GM12878 (cell line): Measurements from ENCODE around the gene PDE6D.

Experiments used
- CBX5 ChIP-seq: sonication (generic); IDR thresholded peaks from 2 replicates; pipeline ENCODE4 v1.6.1; 2016; ENCODE audit warnings: low read depth, moderate library complexity, mild to moderate bottlenecking, inconsistent platforms
- EGR1 ChIP-seq, 2 experiments: IDR thresholded peaks; 1 replicate in 1 of 2; 2 replicates in 1 of 2; pipeline ENCODE4 v1.6.1; 2011 to 2012; ENCODE audit warnings: low read depth in 2 of 2, low read length in 2 of 2, borderline replicate concordance in 1 of 2, mild to moderate bottlenecking in 1 of 2, moderate library complexity in 1 of 2
- EP300 ChIP-seq, 2 experiments: fragments of 150-350 bp in 1 of 2; IDR thresholded peaks; 2 replicates each; pipeline ENCODE4 v1.6.1; 2011 to 2012; ENCODE audit warnings: low read depth in 2 of 2, low read length in 2 of 2, borderline replicate concordance in 1 of 2, improper control_type of control experiment in 1 of 2, inconsistent platforms in 1 of 2; ENCODE audit not compliant: control insufficient read depth in 1 of 2
- MYB ChIP-seq: fragments of 150-350 bp; IDR thresholded peaks from 2 replicates; pipeline ENCODE4 v1.6.1; 2014; ENCODE audit warnings: mild to moderate bottlenecking, low read depth, low read length, borderline replicate concordance
- NR2C1 ChIP-seq: fragments of 450-650 bp; IDR thresholded peaks from 2 replicates; pipeline ENCODE4 v1.6.1; 2017; ENCODE audit warnings: antibody characterized with exemption, mild to moderate bottlenecking, moderate library complexity
- NRF1 ChIP-seq: conservative IDR thresholded peaks from 2 replicates; pipeline ENCODE4 v1.6.1; 2011; ENCODE audit warnings: mild to moderate bottlenecking, low read depth, low read length, improper control_type of control experiment
- POLR2A ChIP-seq: IDR thresholded peaks from 2 replicates; pipeline ENCODE4 v1.6.1; 2011; ENCODE audit warnings: low read depth, mild to moderate bottlenecking, low read length
- SUZ12 ChIP-seq: fragments of 200-600 bp; sonication (generic); IDR thresholded peaks from one replicate; pipeline ENCODE4 v1.6.1; 2018; ENCODE audit warnings: antibody characterized with exemption, mild to moderate bottlenecking; ENCODE audit not compliant: unreplicated experiment
- TF ChIP-seq, protein P1 (sequence below): IDR thresholded peaks from 2 replicates; pipeline ENCODE4 v1.6.1; 2012; ENCODE audit warnings: low read length, inconsistent platforms
- TF ChIP-seq, protein P2 (sequence below), 3 experiments: IDR thresholded peaks in 2 of 3; conservative IDR thresholded peaks in 1 of 3; 2 replicates each; pipeline ENCODE4 v1.5.1; 2011; ENCODE audit warnings: low read depth in 3 of 3, low read length in 3 of 3, mild to moderate bottlenecking in 3 of 3, control low read depth in 2 of 3, moderate library complexity in 2 of 3, inconsistent platforms in 1 of 3, mixed read lengths in 1 of 3; ENCODE audit not compliant: control insufficient read depth in 2 of 3, insufficient read depth in 1 of 3; ENCODE audit errors: extremely low read depth in 1 of 3

DNA sequence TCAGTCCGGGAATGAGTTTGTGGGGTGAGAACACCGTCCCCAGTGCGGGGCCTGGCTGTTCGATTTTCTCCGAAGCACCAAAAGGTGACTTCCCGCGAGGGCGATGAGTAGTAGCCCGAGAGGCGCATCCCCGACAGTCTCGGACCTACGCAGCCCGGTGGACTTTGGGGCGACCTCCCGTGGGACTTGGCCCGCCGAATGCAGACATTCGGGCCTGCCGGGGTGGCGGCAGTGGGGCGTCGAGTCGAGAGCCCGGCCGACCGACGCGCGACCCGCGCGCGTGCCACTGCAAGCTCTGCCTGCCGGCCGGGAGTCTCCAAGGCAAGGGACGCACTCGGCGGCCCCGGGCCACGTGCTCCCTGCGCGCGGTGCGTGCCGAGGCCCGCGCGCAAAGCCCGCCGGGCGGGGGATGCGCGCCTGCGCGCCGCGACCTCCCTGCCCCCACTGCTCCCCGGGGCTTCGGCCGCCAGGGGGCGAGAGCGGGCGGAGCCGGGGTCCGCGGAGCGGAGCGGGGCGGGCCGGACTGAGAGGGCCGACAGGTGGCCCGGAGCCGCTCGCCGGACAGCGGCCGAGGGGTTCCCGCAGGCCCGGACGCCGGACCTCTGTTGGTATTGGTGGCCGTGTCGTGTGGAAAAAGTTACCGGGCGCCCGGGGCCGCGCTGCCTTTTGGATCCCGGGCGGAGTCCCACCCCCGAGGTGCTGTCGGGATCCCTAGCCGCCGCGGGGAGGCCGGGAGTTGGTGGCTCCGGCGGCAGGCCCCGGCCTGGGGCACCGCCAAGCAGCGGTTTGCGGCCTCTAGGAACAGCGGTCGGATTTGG, 70.9 kb downstream of the PDE6D start:
- peak in 1 of 2 experiments; percentile 62; a peak in 1 of 3 replicates for TF ChIP-seq EGR1 (IDR thresholded peaks at IDR 0.05; ENCODE audit: borderline replicate concordance in 1 of 2, low read depth in 2 of 2, low read length in 2 of 2)
- peak; percentile 59 for TF ChIP-seq NRF1
- TF ChIP-seq, protein P1, sequence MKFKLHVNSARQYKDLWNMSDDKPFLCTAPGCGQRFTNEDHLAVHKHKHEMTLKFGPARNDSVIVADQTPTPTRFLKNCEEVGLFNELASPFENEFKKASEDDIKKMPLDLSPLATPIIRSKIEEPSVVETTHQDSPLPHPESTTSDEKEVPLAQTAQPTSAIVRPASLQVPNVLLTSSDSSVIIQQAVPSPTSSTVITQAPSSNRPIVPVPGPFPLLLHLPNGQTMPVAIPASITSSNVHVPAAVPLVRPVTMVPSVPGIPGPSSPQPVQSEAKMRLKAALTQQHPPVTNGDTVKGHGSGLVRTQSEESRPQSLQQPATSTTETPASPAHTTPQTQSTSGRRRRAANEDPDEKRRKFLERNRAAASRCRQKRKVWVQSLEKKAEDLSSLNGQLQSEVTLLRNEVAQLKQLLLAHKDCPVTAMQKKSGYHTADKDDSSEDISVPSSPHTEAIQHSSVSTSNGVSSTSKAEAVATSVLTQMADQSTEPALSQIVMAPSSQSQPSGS: no peak
- TF ChIP-seq, protein P2, sequence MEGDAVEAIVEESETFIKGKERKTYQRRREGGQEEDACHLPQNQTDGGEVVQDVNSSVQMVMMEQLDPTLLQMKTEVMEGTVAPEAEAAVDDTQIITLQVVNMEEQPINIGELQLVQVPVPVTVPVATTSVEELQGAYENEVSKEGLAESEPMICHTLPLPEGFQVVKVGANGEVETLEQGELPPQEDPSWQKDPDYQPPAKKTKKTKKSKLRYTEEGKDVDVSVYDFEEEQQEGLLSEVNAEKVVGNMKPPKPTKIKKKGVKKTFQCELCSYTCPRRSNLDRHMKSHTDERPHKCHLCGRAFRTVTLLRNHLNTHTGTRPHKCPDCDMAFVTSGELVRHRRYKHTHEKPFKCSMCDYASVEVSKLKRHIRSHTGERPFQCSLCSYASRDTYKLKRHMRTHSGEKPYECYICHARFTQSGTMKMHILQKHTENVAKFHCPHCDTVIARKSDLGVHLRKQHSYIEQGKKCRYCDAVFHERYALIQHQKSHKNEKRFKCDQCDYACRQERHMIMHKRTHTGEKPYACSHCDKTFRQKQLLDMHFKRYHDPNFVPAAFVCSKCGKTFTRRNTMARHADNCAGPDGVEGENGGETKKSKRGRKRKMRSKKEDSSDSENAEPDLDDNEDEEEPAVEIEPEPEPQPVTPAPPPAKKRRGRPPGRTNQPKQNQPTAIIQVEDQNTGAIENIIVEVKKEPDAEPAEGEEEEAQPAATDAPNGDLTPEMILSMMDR (IDR thresholded peaks at IDR 0.05 in 2 of 3, conservative IDR thresholded peaks at IDR 0.05 in 1 of 3; ENCODE audit: control insufficient read depth in 2 of 3, extremely low read depth in 1 of 3, insufficient read depth in 1 of 3, low read depth in 3 of 3, low read length in 3 of 3): peak; percentile 70 to 92 (median 76); a peak in 4 of 6 replicates
- no peak for TF ChIP-seq SUZ12
- TF ChIP-seq CBX5: no peak
- no peak for TF ChIP-seq EP300 (IDR thresholded peaks at IDR 0.05; ENCODE audit: borderline replicate concordance in 1 of 2, control insufficient read depth in 1 of 2, low read depth in 2 of 2, low read length in 2 of 2)
- peak; percentile 53 for TF ChIP-seq NR2C1
- no peak for TF ChIP-seq MYB
- TF ChIP-seq POLR2A: no peak
